ELR (cell line): ENCODE data around the gene AICDA.
"Not testable (repeated sequence)": the region's sequence is repeated elsewhere in the genome, so short reads cannot be mapped to it uniquely, and the experiment has no call there.

Source experiments
- DNase-seq: peaks from one replicate; pipeline ENCODE4 v3.0.0-alpha.2; 2015; ENCODE audit warnings: low read depth

AICDA gene

GRCh38 chr12:8609061-8609570 lies 3.5 kb downstream of the AICDA start:
- DNase-seq, result peak; percentile 53

GRCh38 chr12:8606890-8607289 lies 5.8 kb downstream of the AICDA start:
- DNase-seq, result no peak

GRCh38 chr12:8605057-8605456 lies 7.6 kb downstream of the AICDA start:
- DNase-seq, result no peak

GRCh38 chr12:8603856-8604255 lies 8.8 kb downstream of the AICDA start:
- no peak for DNase-seq

GRCh38 chr12:8603286-8603685 lies 9.4 kb downstream of the AICDA start:
- DNase-seq, result no peak

- no peak for DNase-seq
Observed at GRCh38 chr12:8596561-8596960, 16.1 kb downstream of the AICDA start.

GRCh38 chr12:8594072-8594471 lies 18.6 kb downstream of the AICDA start:
- DNase-seq, result no peak

- no peak for DNase-seq
Observed at GRCh38 chr12:8593246-8593645, 19.4 kb downstream of the AICDA start.

- no peak for DNase-seq
Observed at GRCh38 chr12:8590842-8591545, 21.7 kb downstream of the AICDA start.

GRCh38 chr12:8589679-8590078 lies 23.0 kb downstream of the AICDA start:
- no peak for DNase-seq

GRCh38 chr12:8584478-8584877 lies 28.2 kb downstream of the AICDA start:
- DNase-seq, result not testable (repeated sequence)

- DNase-seq, result no peak
Observed at GRCh38 chr12:8584004-8584403, 28.7 kb downstream of the AICDA start.

- no peak for DNase-seq
Observed at GRCh38 chr12:8581098-8581784, 31.4 kb downstream of the AICDA start.

- DNase-seq, result no peak
Observed at GRCh38 chr12:8577879-8578278, 34.8 kb downstream of the AICDA start.

GRCh38 chr12:8572507-8572906 lies 40.2 kb downstream of the AICDA start:
- no peak for DNase-seq

- DNase-seq, result peak; percentile 17
Observed at GRCh38 chr12:8566525-8566924, 46.1 kb downstream of the AICDA start.

GRCh38 chr12:8566052-8566451 lies 46.6 kb downstream of the AICDA start:
- not testable (repeated sequence) for DNase-seq

GRCh38 chr12:8564656-8565055 lies 48.0 kb downstream of the AICDA start:
- DNase-seq, result no peak

GRCh38 chr12:8563356-8563755 lies 49.3 kb downstream of the AICDA start:
- DNase-seq, result no peak

- no peak for DNase-seq
Observed at GRCh38 chr12:8562310-8562709, 50.3 kb downstream of the AICDA start.

- DNase-seq, result no peak
Observed at GRCh38 chr12:8561011-8561410, 51.6 kb downstream of the AICDA start.

GRCh38 chr12:8559676-8560075 lies 53.0 kb downstream of the AICDA start:
- no peak for DNase-seq

GRCh38 chr12:8556531-8557097 lies 56.0 kb downstream of the AICDA start:
- no peak for DNase-seq
